K562 (cell line): Measurements from ENCODE around the gene HCFC1R1. TPM values are rescaled to one million over a fixed set of nuclear protein-coding genes. Genes with fewer than 3 reads are reported as not detected.

Experiments used
- ATAC-seq: fragments of 200-7000 bp; cut with Tn5 transposase; 3 replicates; pipeline ENCODE4 v1.9.1; 2020; ENCODE audit warnings: moderate library complexity
- BruUV-seq: library from RNA; stranded (reverse); fragments of 400-500 nt; replicated peaks from 2 replicates; lab custom pipeline; 2021; lab: Mats Ljungman, UMichigan
- CTCF ChIA-PET: fragments of 300-600 bp; formaldehyde crosslinking; extraction: SDS; loops from one replicate; lab custom pipeline; 2021; ENCODE audit warnings: low intra/inter-chr PET ratio; lab: Yijun Ruan, JAX
- POLR2A ChIA-PET: fragments of 300-600, 350-650 bp; sonication (Branson Sonifier 250); formaldehyde crosslinking; extraction: SDS; loops from one replicate; lab custom pipeline; 2021; ENCODE audit warnings: antibody characterized with exemption, inconsistent platforms; lab: Yijun Ruan, JAX
- DNase-seq, 4 experiments: peaks; one replicate each; pipeline versions ENCODE4 v3.0.0 to v3.0.0-alpha.2; 2011 to 2018; ENCODE audit warnings: low spot score in 3 of 4, mixed read lengths in 3 of 4; ENCODE audit errors: extremely low read depth in 1 of 4
- FAIRE-seq: peaks from 2 replicates; lab custom pipeline; 2011; peaks lifted over from hg19 to GRCh38; lab: Jason Lieb, UNC
- H2AFZ ChIP-seq: 2 replicates; pipeline ENCODE4 v1.6.0; 2011; ENCODE audit warnings: low read depth, low read length, control low read depth, inconsistent platforms
- H3K27ac ChIP-seq: fragments of 200-600 bp; 3 replicates; pipeline ENCODE4 v1.8.0; 2011; ENCODE audit warnings: low read depth, mild to moderate bottlenecking, control low read depth, inconsistent platforms, low read length, moderate library complexity, mixed read lengths; ENCODE audit errors: extremely low read depth
- H3K27me3 ChIP-seq, 2 experiments: fragments of 300-600 bp in 1 of 2; 2 replicates in 1 of 2; 3 replicates in 1 of 2; pipeline versions ENCODE4 v1.6.0 to v1.8.0; 2011; ENCODE audit warnings: inconsistent platforms in 2 of 2, low read length in 2 of 2, mild to moderate bottlenecking in 1 of 2, mixed read lengths in 1 of 2, moderate library complexity in 1 of 2; ENCODE audit not compliant: control insufficient read depth in 2 of 2, insufficient read depth in 2 of 2
- H3K36me3 ChIP-seq: fragments of 300-600 bp; 3 replicates; pipeline ENCODE4 v1.8.0; 2011; ENCODE audit warnings: mild to moderate bottlenecking, low read length, inconsistent platforms; ENCODE audit not compliant: control insufficient read depth, insufficient read depth
- H3K4me1 ChIP-seq, 2 experiments: fragments of 200-600 bp in 1 of 2; replicated peaks in 1 of 2; 2 replicates in 1 of 2; 3 replicates in 1 of 2; pipeline versions ENCODE4 v1.5.1 to v1.8.0; 2011; ENCODE audit warnings: inconsistent platforms in 2 of 2, low read length in 2 of 2, mild to moderate bottlenecking in 1 of 2, mixed read lengths in 1 of 2, moderate library complexity in 1 of 2; ENCODE audit not compliant: control insufficient read depth in 2 of 2, insufficient read depth in 2 of 2
- H3K4me2 ChIP-seq: 2 replicates; pipeline ENCODE4 v1.6.1; 2011; ENCODE audit warnings: low read length, control low read depth, inconsistent platforms, mixed read lengths; ENCODE audit not compliant: insufficient read depth
- H3K4me3 ChIP-seq: fragments of 200-600 bp; sonication (generic), shearing (Covaris generic); 2 replicates; pipeline ENCODE4 v1.5.1; 2016; ENCODE audit warnings: control low read depth, inconsistent platforms
- H3K79me2 ChIP-seq: fragments of 200-600 bp; 3 replicates; pipeline ENCODE4 v1.8.0; 2011; ENCODE audit warnings: low read length, inconsistent platforms; ENCODE audit not compliant: control insufficient read depth, insufficient read depth
- H3K9ac ChIP-seq, 2 experiments: 2 replicates each; pipeline versions ENCODE4 v1.6.0 to v1.6.1; 2011; ENCODE audit warnings: low read depth in 2 of 2, low read length in 2 of 2, control low read depth in 1 of 2, inconsistent platforms in 1 of 2, mild to moderate bottlenecking in 1 of 2, mixed read lengths in 1 of 2; ENCODE audit not compliant: insufficient read depth in 1 of 2
- H3K9me1 ChIP-seq: one replicate; pipeline ENCODE4 v1.6.0; 2011; ENCODE audit warnings: inconsistent platforms, mild to moderate bottlenecking, low read length, moderate library complexity; ENCODE audit not compliant: control insufficient read depth, insufficient read depth
- H3K9me3 ChIP-seq: replicated peaks from 2 replicates; pipeline ENCODE4 v1.5.1; 2011; ENCODE audit warnings: low read depth, low read length, inconsistent platforms; ENCODE audit not compliant: control insufficient read depth, insufficient read depth
- H4K20me1 ChIP-seq: replicated peaks from 2 replicates; pipeline ENCODE4 v1.6.1; 2011; ENCODE audit warnings: low read length, inconsistent platforms, mixed read lengths; ENCODE audit not compliant: control insufficient read depth, insufficient read depth
- BCOR ChIP-seq: fragments of 450-650 bp; IDR thresholded peaks from 2 replicates; pipeline ENCODE4 v1.6.1; 2016
- E2F3 ChIP-seq: fragments of 250-450 bp; sonication (Bioruptor Pico); IDR thresholded peaks from 2 replicates; pipeline ENCODE4 v1.4.0; 2020; ENCODE audit warnings: mild to moderate bottlenecking
- POLR2G ChIP-seq: fragments of 200-400 bp; formaldehyde crosslinking; IDR thresholded peaks from 2 replicates; pipeline ENCODE4 v1.6.1; 2017; ENCODE audit warnings: low read depth, mild to moderate bottlenecking, antibody characterized with exemption, low read length, moderate library complexity
- RBM25 ChIP-seq: fragments of 200-400 bp; formaldehyde crosslinking; IDR thresholded peaks from 2 replicates; pipeline ENCODE4 v1.6.1; 2018; ENCODE audit warnings: low read length, low read depth, moderate library complexity; ENCODE audit not compliant: severe bottlenecking
- SMARCA5 ChIP-seq: fragments of 450-650 bp; IDR thresholded peaks from 2 replicates; pipeline ENCODE4 v1.6.1; 2016
- ZFP30 ChIP-seq: fragments of 250-450 bp; sonication (Bioruptor Pico); IDR thresholded peaks from 2 replicates; pipeline ENCODE4 v1.8.0; 2022; ENCODE audit warnings: moderate library complexity, mild to moderate bottlenecking, inconsistent platforms, borderline replicate concordance
- ZNF140 ChIP-seq: fragments of 250-450 bp; sonication (Bioruptor Pico); IDR thresholded peaks from 2 replicates; pipeline ENCODE4 v1.8.0; 2021; ENCODE audit warnings: moderate library complexity, mild to moderate bottlenecking, inconsistent platforms
- ZNF354B ChIP-seq: fragments of 250-450 bp; sonication (Bioruptor Pico); IDR thresholded peaks from 2 replicates; pipeline ENCODE4 v1.4.0; 2020
- ZNF785 ChIP-seq: fragments of 250-450 bp; sonication (Bioruptor Pico); IDR thresholded peaks from 2 replicates; pipeline ENCODE4 v1.4.0; 2020; ENCODE audit warnings: mild to moderate bottlenecking
- WGBS: fragments of 100-300 bp; shearing (Covaris generic); methylation state at CpG from one replicate; pipeline ENCODE4 v1.1.6; 2016; ENCODE audit warnings: low coverage, mixed read lengths; ENCODE audit not compliant: insufficient coverage; ENCODE audit errors: missing lambda C conversion rate; 5-methylcytosine and 5-hydroxymethylcytosine counted together
- in situ Hi-C: fragments of 300-500 bp; cut with MboI; formaldehyde crosslinking; loops from 4 replicates; pipeline ENCODE4 v1.15.0; 2018; ENCODE audit warnings: inconsistent platforms, mixed read lengths
- intact Hi-C: fragments of 100-400 bp; cut with micrococcal nuclease; formaldehyde crosslinking; loops from 2 replicates; pipeline ENCODE4 v1.14.2; 2022
- polyA plus RNA-seq, 8 experiments: library from polyadenylated mRNA; depleted of rRNA in 4 of 8; stranded (reverse) in 5 of 8; unstranded in 3 of 8; fragments of >200 nt; fragmentation: Nextera tagmentation in 2 of 8; fragmentation: Illumina TruSeq in 1 of 8; extraction: Ambion mirVana in 2 of 8; extraction: Trizol in 1 of 8; gene quantifications; 2 replicates each; pipeline versions ENCODE4 v1.2.1 to v1.2.3, GENCODE V29; 2011 to 2014; ENCODE audit warnings: inconsistent platforms in 1 of 8, missing spikeins in 1 of 8
- total RNA-seq, 7 experiments: library from RNA; depleted of rRNA in 6 of 7; stranded (reverse); fragments of >200 nt in 6 of 7; fragmentation: Illumina TruSeq in 2 of 7; extraction: Trizol in 2 of 7; gene quantifications; 2 replicates each; pipeline versions ENCODE4 v1.2.1 to v1.2.3, GENCODE V29; 2011 to 2021; ENCODE audit warnings: low replicate concordance in 1 of 7

The HCFC1R1 gene
- total and polyA plus RNA-seq, 9 of the 15 experiments (the other 6 are each of a cell fraction or from before 2014, with no cell fraction given) = 2.2 to 29.0 (median 11.2) TPM

DNA sequence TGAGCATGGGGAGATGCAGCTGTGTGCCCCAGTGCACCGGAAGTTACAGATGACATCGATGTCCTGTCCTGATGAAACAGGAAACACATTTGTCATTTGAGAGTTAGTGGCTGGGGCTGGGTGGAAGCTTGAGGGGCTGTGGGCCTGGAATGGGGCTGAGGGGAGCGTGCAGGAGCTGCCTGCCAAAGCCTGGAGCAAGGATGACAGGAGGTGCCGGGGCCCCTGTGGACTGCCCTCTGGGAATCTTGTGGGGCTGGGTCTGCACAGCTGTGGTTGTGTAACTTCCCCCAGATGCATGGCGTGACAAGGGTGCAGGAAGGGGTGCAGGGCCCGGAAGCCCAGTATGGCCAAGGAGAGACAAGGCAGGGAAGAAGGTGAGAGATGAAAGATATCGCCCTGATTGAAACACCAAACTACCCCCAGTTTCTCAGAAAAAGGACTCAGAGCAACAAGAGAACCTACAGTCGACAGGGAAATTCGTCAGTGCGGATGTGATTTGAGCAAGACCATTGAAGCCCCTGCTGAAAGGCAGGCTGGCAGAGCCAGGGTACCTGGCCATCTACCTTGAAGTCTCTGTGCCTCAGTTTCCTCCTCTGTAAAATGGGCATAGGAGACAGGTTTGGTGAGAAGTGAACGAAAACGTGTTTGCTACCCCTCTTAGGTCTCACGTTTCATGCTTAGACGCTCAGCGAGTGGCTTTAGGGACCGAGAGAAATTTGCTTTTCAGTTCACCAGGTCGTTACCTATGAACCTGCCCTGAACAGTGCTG is 31.4 kb upstream of the HCFC1R1 start:
- POLR2A ChIA-PET = interaction anchor here (0.8 to 0.9 kb wide), 2 partner anchors 113 to 183 kb away, joined by 3 to 4 read pairs; no protein-coding TSS in a partner anchor
- ATAC-seq = no peak
- WGBS = 47% methylated on average over 17 of the region's 17 CpGs
- no peak for FAIRE-seq
- in situ Hi-C loops (no loop called here), intact Hi-C loops (loop anchor here (5.0 to 10.0 kb wide), 2 partner anchors 47 to 120 kb away; no protein-coding TSS in a partner anchor)
- no peak for DNase-seq
- H3K9me3 ChIP-seq = no peaks in the 10 kb centered on the region
- H3K36me3 ChIP-seq = no peaks in the 10 kb centered on the region
- H3K27ac ChIP-seq = no peak overlapping the region
- 0 out of 2 replicates have a peak, but pooled peaks cover 3% of the 10 kb centered on the region for H4K20me1 ChIP-seq
- peaks cover 0 to 8% of the 10 kb centered on the region in 2 experiments; a peak in 2 of 5 replicates for H3K27me3 ChIP-seq
- H3K4me1 ChIP-seq = peaks cover 8 to 39% of the 10 kb centered on the region in 2 experiments
- H3K79me2 ChIP-seq = peaks cover 2% of the 10 kb centered on the region; the same call in 2 of the 3 replicates
- H3K9me1 ChIP-seq = peaks cover 4% of the 10 kb centered on the region
- no TSS peak for BruUV-seq
- H3K4me2 ChIP-seq = no peak overlapping the region
- TF ChIP-seq ZNF354B (CRISPR knock-in tag) (no peak), POLR2G (peak; percentile 35; the same call in 1 of the 2 replicates), SMARCA5 (no peak), ZFP30 (no peak), ZNF785 (CRISPR knock-in tag) (no peak), RBM25 (peak; percentile 61), E2F3 (CRISPR knock-in tag) (no peak), BCOR (peak; percentile 63; the same call in 1 of the 2 replicates), ZNF140 (no peak)
- TF ChIP-seq, all 486 proteins: peak for 3
- no peak overlapping the region for H2AFZ ChIP-seq
- H3K4me3 ChIP-seq = no peak overlapping the region
- no peak overlapping the region for H3K9ac ChIP-seq
- CTCF ChIA-PET = interaction anchor here (0.6 kb wide), 1 partner anchor 77 kb away, joined by 3 read pairs; no protein-coding TSS in a partner anchor
